NAMALWA (cell line): ENCODE measurements around the gene SLMAP.
"Not testable (repeated sequence)": the region's sequence is repeated elsewhere in the genome, so short reads cannot be mapped to it uniquely, and the experiment has no call there.

Experiments used
- DNase-seq: peaks from one replicate; pipeline ENCODE4 v3.0.0-alpha.2; 2015; ENCODE audit warnings: low spot score

Gene SLMAP

DNA sequence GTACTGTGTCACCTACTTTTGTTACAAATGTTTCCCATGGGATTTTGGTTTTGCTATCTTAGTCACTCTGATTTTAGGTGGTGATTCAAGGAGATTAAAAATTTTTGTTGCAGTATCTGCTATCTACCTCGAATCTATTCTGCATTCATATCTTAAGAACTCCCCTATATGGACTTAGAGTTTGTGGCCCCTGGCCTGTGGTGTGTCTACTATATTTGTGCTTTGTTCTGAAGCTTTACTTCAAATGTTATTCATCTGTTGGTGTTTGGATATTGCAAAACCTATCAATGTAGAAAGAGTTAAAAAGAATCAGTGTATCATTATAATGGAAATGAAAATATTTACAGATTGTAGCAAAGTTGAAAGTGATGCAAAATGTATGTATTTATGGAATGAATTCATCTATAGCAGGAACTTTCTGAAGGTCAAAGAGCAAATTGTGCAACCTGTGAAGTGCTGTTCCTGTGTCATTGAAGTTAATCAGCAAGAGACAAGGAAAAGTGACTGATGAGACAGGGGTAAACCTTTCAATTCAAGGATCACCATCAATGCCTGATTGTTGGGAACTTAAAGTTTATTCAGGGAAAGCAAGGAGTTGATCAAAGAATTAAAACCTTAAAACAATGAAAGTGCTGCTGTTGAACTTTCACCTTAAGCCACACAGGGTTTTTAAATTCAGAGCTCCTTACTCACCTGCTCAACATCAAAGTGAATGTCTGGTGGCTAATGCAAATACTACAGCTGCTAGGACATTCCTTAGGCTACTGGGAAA is 71.0 kb downstream of the SLMAP start:
- DNase-seq = no peak

DNA sequence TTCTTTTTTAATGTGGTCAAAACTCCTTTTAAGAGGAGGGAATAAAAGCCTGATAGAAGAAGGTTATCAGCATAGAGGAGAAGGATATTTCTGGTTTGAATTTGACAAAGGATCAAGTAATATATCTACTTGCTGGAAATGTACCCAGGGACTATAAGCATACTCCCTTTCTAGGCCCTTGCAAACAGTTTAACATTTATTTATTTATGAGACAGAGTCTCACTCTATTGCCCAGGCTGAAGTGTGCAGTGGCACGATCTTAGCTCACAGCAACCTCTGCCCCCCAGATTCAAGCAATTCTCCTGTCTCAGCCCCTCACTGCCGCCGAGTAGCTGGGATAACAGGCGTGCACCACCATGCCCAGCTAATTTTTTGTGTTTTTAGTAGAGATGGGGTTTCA is 71.6 kb downstream of the SLMAP start:
- DNase-seq = no peak

DNA sequence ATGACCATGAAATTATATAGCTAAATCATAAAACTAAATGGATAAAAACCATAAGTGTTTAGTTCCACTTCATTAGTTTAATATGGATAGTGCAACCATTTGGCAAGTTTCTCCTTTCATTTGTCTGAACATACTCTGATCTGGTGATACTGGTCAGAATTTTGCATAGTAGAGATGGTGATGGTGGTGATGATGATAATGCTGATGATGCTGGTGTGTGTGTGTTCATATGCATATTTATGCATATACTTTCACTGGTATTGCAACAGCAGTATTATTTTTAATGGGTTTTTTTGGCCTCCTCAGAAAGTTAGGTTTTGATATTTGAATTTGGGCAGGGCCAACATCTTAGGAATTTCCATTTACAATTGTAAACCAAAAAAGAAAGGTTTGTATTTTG is 76.4 kb downstream of the SLMAP start:
- no peak for DNase-seq

DNA sequence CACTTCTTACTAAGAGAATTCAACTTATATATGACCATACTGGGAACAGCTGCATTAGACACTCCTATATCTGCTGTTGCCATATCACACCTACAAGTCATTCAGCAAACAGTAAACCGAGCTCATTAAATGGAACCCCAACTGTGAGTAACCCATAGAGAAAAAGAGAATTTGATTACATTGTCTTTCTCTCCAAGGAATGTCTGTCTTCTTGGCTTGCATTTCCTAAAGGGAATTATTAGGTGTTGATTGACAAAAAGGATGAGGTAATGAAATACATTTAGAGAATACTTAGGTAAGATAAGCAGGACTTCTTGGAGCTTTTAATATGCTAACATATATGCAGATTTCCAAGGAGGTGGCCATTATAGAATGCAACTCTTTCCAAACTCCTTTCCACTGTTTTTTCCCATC is 76.8 kb downstream of the SLMAP start:
- DNase-seq = no peak

DNA sequence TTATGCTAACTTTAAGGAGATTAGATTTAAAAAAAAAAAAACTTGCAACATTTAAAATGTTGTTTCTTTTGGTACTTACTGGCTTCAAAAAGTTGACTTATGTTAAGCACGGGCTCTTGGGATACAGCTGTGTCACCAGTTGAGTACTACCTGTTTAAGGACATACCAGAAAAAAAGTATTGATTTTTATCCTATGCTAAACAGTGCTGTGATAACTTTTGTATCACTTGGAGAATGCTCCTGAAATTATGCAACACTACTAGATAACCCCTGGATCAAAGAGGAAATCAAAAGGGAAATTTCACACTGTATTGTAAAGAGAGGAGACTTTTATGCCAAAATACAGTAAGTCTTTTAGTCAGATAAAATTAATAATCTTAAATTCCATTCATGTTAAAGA is 77.7 kb downstream of the SLMAP start:
- no peak for DNase-seq

DNA sequence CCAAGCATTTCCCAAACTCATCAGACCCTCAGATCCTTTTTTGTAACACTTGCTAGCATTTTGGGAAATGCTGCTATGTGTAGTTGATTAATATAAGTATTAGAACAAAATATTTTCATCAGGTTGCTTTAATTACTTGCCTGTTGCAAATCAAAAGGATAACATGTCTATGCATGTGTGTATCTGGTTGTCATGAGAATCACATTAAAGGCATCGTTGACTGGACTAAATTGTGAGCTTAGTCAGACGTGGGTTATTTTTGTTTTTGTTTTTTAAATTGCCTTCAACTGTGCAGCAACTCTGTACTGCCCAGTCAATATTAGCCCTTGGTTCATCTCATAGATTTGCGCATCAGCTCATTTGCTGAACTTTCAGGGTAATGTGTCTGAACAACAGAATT is 81.6 kb downstream of the SLMAP start:
- DNase-seq = no peak

DNA sequence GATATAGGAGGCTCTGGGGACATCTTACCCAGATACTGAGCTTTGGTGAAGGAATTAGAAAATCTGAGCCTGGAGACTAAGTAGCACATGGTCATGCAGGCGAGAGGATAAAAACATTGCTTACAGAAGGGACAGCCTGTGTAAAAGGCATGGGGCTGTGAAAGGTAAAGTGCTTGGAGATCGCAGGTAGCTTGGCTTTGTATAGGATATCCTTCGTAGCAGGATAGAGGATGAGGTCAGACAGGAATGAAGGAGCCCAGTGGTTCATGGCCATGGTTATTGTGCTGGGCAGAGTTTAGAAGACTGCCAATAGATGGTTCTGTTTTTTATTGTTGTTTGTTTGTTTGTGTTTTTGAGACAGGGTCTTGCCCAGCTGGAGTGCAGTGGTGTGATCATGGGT is 82.5 kb downstream of the SLMAP start:
- no peak for DNase-seq

DNA sequence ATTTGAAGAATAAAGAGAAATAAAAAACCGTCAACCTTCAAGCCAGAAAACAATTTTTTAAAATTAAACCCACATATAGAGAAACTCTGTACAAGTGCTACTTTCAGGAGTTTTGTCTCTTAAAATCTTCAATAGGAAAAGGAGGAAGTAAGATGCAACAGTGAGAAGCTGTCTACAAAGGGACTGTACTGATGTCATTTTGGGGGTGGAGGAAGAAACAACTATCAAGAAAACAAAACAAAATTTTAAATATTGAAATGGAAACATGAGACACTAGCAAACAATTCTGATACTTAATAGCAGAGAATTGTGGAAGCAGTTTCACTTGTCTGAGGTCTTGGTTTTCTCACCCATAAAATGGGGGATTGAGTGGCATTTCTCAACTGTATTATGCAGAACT is 84.4 kb downstream of the SLMAP start:
- DNase-seq = no peak

DNA sequence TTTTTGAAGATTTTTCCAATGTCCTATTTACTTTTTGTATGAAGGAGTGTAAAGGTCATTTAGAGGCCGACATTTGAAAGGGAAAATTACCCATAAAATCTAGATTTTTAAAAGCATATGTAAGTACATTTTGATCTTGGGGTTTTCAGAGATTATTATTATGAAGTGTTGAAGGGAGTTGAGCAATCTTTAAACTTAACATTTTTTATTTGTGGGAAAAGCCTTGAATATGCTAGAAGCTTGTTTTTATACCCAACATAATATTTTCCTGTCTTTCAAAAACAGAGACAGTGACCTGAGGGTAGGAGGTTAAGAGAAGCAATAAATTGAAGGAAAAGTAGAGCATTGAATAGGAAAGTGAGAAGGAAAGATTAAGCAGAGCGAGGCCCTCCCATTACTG is 85.7 kb downstream of the SLMAP start:
- no peak for DNase-seq

DNA sequence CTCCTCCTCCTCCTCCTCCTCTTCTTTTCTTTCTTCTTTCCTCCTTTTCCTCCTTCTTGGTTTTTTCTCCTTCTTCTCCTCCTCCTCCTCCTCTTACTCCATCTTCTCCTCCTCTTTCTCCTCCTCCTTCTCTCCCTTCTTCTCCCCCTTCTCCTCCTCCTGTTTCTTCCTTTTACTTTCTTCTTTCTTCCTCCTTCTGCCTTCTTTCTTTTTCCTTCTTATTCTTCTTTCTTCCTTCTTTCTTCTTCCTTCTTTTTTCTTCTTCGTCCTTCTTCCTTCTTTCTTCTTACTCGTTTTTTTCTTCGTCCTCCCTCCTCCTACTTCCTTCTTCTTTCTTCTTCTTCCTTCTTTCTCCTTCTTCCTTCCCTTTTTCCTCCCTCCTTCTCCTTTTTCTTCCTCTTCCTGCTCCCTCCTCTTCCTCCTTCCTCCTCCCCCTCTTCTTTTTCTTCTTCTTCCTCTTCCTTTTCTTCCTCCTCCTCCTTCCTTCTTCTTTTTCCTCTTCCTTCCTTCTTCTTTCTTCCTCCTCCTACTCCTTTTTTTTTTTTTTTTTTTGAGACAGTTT is 92.1 kb downstream of the SLMAP start:
- no peak for DNase-seq

DNA sequence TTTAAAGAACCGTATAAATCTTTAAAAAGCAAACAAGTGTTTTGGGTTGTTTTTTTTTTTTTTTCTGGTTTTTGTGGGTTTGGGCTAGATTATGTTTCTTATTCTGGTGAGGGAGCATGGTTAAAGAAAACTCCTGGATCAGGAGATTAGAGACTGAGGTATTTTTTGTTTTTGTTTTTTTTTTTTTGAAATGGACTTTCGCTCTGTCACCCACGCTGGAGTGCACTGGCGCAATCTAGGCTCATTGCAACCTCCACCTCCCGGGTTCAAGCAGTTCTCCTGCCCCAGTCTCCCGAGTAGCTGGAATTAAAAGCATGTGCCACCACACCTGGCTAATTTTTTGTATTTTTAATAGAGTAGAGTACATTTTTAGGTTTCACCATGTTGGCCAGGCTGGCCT is 95.2 kb downstream of the SLMAP start:
- no peak for DNase-seq

DNA sequence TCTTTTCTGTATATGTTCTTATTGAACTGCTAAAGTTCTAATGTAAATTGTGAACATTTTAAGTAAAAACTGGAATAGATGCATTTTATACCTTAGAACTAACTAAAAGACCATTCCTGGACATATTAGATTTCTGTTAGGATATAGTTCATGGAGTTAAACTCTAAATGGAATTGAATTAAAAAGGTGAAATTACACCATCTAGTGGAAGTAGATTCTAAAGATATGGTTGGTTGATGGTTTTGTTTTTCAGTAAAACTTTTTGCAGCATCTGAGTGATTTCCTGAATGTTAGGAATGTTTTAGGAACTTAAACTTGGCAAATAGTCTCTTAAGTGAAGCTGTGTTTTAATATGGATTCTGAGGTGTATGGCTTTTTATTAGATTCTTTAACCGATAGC is 96.8 kb downstream of the SLMAP start:
- peak; percentile 5 for DNase-seq

DNA sequence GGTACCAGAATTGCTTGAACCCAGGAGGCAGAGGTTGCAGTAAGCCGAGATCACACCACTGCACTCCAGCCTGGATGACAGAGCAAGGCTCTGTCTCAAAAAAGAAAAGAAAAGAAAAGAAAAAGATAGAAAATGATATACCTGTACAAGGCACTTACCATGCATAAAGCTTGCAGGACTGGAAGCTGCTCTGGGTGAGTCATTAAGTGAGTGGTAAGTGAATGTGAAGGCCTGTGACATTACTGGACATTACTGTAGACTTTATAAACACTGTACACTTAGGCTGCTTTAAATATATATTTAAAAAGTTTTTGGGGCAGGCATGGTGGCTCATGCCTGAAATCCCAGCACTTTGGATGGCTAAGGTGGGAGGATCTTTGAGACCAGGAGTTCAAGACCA is 99.2 kb downstream of the SLMAP start:
- no peak for DNase-seq

DNA sequence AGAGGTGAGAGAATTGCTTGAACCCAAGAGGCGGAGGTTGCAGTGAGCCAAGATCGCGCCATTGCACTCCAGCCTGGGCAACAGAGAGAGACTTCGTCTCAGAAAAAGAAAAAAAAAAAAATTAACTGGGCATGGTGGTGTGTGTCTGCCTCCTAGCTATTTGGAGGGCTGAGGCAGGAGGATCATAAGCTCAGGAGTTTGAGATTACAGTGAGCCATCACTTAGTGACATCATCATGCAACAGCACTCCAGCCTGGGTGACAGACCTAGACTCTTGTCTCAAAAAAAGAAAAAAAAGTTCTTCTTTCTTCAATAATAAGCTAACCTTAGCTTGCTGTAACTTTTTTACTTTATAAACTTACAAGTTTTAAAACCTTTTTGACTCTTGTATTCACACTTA is 99.8 kb downstream of the SLMAP start:
- no peak for DNase-seq

DNA sequence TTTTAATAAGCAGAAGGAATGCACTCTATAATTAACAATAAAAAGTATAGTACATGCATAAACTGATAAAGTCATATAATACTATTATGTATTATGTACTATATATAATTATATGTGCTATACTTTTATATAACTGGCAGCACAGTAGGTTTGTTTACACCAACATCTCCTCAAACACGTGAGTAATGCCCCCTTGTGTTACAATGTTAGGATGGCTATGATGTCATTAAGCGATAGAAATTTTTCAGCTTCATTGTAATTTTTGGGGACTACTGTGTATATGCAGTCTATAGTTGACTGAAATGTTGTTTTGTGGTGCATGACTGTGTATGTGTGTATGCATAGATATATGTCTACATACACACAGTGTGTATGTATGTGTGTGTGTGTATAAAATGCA is 100.6 kb downstream of the SLMAP start:
- DNase-seq = peak; percentile 51

DNA sequence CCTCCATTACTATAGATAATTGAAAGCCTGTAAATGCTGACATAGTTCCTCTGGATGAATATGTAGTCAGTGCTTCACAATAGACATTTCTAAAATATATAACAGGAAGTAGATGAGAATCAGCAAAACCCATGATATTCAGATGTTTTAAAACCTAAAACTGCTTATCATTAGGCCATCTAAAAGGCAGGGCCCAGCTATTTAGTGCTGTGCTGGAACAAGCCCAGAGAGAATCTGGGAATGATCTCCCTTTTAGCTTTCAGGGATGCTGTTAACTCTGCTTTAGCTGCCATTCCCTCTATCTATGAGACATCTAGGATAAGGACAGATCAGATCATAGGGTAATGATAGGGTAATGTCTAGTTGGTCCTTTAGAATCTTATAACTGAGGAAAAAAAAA is 106.8 kb downstream of the SLMAP start:
- DNase-seq = no peak

DNA sequence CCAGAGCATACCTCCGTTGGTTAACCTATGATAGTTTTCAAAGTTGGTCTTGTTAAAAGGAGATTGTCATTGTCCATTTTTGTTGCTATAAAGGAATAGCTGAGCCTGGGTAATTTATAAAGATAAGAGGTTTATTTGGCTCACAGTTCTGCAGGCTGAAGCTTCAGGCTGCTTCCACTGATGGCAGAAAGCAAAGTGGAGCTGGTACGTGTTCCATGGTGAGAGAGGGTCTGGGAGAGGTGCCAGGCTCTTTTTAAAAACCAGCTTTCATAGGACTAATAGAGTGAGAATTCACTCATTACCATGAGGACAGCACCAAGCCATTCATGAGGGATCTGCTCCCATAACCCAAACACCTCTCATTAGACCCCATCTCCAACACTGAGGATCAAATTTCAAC is 107.3 kb downstream of the SLMAP start:
- DNase-seq = no peak

DNA sequence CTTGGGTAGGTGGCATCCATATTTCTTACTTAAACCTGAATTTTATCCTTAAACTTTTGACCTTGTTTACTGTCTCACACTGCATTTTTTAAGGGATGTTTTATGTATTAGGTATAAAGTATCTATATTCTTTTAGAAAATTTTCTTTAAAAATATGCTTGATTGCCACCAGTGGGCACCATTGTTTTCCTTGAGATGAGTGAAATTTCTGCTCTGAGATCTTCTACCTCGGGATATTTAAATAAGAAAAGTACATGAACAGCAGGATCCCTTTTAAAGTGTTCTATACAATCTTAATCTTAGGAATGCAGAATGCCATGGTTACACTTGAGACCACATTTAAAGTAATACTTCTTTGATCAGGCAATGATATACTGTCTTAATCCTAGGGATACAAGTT is 108.7 kb downstream of the SLMAP start:
- DNase-seq = no peak

DNA sequence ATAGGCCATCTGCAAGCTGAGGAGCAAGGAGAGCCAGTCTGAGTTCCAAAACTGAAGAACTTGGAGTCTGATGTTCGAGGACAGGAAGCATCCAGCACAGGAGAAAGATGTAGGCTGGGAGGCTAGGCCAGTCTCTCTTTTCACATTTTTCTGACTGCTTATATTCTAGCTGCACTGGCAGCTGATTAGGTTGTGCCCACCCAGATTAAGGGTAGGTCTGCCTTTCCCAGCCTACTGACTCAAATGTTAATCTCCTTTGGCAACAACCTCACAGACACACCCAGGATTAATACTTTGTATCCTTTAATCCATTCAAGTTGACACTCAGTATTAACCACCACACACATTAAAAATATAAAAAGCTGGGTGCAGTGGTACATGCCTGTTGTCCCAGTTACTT is 113.0 kb downstream of the SLMAP start:
- not testable (repeated sequence) for DNase-seq

DNA sequence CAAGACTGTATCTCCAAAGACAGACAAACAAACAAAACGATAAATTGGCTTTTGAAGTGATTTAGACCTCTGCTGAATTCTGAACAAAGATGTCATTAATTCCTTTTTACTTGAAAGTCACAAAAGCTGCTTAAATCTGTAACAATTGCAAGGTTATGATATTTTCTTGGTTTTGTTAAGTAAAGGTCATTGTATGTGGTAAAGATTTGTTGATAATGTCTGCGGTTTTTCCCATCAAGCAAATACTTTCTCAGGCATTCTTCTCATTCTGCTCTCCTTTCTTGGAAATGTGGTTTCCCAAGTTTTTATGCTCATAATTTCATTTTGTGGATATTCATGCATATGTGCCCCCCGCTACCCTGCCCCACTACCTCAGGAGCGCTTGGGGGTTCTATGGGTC is 116.5 kb downstream of the SLMAP start:
- no peak for DNase-seq

DNA sequence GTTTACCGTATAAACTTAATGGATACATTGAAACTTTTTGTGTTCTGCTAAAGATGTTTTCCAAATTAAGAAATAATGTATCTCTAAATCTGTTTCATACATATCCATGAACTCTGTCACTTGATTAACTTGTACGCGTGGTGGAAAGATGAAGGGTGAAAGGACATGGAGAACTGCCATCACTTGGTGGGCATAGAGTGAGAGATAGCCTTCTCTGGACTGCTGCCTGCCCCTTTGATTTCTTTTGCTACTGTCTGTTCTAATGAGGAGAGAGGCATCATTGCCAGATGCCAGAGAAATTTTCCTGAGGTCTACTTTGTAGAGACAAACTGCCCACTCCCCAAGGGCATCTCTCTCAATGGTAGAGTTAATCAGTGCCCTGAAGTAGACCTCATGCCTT is 120.5 kb downstream of the SLMAP start:
- no peak for DNase-seq

DNA sequence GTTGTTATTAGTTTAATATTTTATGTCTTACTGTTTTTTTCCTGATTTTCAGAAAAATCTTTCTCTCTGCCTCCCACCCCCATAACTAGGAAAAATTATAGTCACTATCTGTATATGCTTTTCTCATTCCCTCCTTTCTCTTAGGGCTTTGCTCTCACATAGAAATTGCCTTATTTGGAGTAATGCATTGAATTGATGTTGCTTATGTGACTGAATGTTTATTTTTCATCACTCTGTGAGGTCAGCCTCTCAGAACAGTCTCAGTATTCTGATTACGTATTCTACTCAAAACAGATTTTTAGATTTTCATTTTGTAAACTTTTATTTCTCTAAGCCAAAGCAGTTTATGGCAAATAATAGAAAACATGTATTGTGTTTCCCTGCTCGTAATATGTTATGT is 121.0 kb downstream of the SLMAP start:
- no peak for DNase-seq

DNA sequence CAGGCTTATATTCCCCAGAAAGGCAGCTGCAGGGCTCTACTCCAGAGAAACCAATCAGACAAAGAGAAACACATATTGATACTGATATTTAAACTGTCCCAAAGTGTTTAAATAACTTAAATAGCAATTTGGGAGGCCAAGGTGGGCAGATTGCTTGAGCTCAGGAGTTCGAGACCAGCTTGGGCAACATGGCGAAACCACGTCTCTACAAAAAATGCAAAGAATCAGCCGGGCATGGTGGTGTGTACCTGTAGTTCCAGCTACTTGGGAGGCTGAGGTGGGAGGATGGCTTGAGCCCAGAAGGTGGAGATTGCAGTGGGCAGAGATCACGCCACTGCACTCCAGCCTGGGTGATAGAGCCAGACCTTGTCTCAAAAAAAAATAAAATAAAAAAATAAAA is 128.3 kb downstream of the SLMAP start:
- not testable (repeated sequence) for DNase-seq

DNA sequence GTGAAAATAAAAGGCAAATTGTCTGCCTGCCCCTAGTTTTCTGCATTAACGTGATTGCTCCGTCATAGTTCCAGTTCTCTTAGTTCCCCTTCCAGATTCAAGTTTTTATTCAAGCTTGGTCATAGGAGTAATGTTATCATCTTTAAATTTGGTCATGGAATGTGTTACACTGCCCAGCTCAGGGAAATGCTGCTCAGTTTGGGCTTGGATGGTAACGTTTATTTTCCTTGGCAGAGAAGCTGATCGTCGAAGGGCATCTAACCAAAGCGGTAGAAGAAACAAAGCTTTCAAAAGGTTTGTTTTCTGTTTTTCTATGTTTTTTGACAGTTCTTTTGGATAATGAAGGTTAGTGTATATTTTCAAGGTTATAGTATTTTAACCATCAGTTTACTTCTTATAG is 133.7 kb downstream of the SLMAP start:
- DNase-seq = no peak
